ENCODE measurements around the gene BCL2L2.
"Not testable (repeated sequence)": the region's sequence is repeated elsewhere in the genome, so short reads cannot be mapped to it uniquely, and the experiment has no call there.

The BCL2L2 gene

GRCh38 chr14:23306412-23307145, at the start of gene BCL2L2:
Gene BCL2L2 (plus strand): TSS chr14:23306833. CDS start chr14:23307768, 935 bp downstream.
- peak; percentile 88 for DNase-seq

DNA sequence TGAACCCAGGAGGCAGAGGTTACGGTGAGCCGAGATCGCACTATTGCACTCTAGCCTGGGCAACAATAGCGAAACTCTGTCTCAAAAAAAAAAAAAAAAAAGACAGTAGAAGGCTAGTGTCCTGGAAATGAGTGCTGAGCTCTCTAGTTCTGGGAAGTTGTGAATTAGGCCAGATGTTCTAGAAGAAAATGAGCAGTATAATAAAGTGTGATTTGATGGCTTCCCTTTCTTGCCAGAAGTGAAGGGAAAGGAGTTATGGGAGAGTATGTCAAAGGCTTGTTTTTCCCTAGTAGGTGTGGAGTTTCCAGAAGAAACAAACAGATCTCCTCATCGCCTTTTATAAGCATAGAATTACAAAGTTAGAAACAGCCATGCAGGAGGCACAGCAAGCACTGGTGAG, 48.4 kb upstream of the BCL2L2 start:
- DNase-seq, result no peak

GRCh38 chr14:23259426-23259825, 47.2 kb upstream of the BCL2L2 start:
- peak; percentile 16 for DNase-seq

- not testable (repeated sequence) for DNase-seq
Observed at GRCh38 chr14:23260849-23261248, 45.8 kb upstream of the BCL2L2 start.

DNA sequence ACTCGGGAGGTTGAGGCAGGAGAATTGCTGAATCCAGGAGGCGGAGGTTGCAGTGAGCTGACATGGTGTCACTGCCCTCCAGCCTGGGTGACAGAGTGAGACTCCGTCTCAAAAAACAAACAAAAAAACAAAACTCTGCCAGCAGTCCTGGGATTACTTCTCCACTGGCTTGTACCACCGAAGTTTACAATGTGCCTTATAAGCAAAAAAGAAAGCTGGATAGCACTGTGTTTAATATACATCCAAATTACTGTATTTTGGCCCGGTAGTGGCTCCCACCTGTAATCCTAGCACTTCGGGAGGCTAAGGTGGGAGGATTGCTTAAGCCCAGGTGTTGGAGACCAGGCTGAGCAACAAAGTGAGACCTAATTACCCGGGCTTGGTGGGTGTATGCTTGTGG, 37.4 kb upstream of the BCL2L2 start:
- DNase-seq, result no peak

DNA sequence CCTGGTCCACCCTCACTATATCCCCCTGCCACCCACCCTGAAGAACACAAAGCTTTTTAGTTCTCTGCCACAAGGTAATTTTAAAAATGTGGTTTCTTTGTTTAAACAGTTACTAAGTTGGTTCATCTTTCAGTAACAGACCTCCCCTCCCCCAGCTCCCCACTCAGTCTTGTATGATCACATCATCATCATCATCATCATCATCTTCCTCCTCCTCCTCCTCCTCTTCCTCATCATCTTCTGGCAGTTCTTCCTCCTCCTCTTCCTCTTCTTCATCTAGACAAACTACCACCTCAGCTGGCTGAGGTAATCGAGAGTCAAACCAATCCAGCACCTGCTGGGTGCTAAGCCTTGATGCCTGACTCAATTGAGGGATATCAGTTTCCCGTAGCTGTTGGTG, 31.2 kb upstream of the BCL2L2 start:
- DNase-seq, result no peak

DNA sequence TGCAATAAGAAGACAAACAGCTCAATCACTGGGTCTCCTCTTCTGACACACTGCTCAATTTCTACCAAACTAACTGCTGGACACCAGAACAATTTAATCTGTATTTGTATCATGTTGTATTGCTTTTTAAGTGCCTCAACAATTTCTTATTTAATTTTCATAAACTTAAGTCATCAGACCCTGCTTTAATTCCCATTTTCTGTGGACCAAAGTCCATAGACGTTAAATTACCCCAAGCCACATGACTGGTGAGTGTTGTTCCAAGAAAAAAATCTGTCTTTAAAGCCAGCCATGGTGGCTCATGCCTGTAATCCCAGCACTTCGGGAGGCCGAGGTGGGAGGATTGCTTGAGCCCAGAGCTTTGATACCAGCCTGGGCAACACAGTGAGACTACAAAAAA, 29.4 kb upstream of the BCL2L2 start:
- no peak for DNase-seq

- DNase-seq, result not testable (repeated sequence)
Observed at GRCh38 chr14:23277928-23278327, 28.7 kb upstream of the BCL2L2 start.

- no peak for DNase-seq
Observed at GRCh38 chr14:23281247-23281646, 25.4 kb upstream of the BCL2L2 start.

DNA sequence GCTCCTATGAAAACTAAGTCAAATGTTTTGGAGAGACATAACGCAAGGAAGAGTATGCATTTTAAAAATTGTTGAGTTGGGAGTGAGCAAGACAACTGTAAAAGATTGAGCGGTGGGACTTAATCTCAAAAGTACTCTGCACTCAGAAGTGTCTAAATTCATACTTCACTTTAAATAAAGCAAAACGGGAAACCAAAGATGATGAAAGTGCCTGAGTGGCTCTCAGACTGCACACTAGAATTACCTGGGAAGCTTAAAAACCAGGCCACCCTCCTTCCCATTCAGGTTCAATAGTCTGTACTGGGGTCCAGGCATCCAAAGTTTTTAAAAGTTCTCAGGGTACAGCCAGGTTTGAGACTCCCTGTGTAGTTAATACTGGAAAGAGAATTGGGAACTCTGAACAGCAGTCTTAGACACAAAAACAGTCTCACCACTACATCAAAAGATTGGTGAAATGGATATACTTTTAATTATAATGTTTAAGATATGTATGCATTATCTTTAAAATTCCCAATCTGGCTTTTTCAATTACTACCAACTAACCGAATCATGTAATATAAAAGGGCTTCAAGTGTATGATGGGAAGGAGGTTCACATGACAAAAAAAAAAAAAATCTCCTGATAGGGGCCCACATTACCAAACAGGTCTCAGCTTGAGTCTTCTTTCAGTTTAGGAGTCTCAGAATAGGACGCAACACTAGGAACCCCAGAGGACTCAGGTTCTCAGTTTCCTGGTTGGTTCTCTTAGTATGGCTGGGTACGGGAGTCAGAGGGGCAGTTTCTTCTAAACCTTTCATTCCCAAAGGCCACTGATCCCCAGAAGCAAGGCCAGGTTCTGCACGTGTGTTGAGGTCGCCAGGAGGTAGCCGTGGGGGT, 21.7 kb upstream of the BCL2L2 start:
- peak; percentile 53 for DNase-seq

DNA sequence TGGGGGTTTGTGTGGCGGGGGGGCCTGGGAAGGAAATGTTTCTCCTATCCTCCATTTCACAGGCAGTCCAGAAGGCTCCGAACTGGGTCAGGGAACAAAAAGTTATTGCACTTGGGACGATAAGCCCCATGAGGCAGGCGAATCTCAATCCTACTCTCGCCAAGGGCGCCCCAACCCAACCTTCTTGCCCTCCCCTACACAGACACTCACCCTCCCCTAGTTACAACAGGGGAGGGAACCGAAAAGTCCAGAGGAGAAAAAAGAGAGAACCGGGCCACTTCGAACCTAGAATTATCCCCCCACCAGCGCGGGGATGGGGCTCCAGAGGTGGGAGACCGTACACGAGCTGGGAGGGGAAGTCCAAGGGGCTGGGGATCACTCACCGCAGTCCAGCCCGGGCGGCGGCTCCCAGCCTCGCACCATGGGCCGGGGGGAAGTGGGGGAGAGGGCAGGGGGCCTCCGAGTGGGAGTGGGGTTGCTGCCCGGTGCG, 21.1 kb upstream of the BCL2L2 start:
- DNase-seq, result no peak

GRCh38 chr14:23286020-23286901, 20.4 kb upstream of the BCL2L2 start, which contains the start of gene HOMEZ:
Gene HOMEZ (minus strand): TSS chr14:23286132. CDS start chr14:23285952, 180 bp downstream.
- DNase-seq, result peak; percentile 98

GRCh38 chr14:23286902-23287479, 19.6 kb upstream of the BCL2L2 start:
- DNase-seq, result peak; percentile 58

GRCh38 chr14:23294734-23295561, 11.7 kb upstream of the BCL2L2 start:
- DNase-seq, result peak; percentile 82

- no peak for DNase-seq
Observed at GRCh38 chr14:23296012-23296777, 10.4 kb upstream of the BCL2L2 start.

- no peak for DNase-seq
Observed at GRCh38 chr14:23297096-23297495, 9.5 kb upstream of the BCL2L2 start.

- DNase-seq, result no peak
Observed at GRCh38 chr14:23297611-23298277, 8.9 kb upstream of the BCL2L2 start.

DNA sequence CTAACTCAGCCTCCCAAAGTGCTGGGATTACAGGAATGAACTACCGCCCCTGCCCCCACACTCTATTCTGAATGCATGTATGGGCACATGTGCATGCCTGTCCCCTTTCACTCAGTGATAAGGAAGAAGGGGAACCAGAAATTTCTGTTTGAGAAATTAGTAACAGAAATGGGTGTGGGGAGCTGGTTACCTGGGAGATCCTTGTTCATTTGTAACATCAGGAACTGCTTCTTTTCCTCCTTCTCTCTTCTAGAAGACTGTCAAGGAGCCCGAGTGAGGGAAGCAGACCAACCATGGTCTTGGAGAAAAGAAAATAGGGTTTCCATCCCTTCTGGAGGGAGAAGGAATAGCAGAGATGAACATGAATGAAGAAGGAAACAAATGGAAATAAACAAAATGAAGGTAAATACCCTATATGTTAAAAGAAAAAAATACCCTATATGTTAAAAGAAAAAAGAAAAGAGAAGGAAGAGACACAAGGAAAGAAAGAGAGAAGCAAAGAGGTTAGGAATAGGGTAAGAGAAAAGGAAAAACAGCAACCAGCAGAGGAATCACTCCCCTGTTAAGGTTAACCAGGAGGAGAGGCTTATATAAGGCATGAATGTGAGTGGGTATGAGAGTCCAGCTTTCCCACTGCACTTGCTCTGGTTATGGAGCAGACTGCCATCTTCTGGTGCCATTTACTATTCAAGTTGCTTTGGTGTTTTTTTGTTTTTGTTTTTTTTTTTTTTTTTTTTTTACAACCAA, 7.2 kb upstream of the BCL2L2 start:
- peak; percentile 57 for DNase-seq

DNA sequence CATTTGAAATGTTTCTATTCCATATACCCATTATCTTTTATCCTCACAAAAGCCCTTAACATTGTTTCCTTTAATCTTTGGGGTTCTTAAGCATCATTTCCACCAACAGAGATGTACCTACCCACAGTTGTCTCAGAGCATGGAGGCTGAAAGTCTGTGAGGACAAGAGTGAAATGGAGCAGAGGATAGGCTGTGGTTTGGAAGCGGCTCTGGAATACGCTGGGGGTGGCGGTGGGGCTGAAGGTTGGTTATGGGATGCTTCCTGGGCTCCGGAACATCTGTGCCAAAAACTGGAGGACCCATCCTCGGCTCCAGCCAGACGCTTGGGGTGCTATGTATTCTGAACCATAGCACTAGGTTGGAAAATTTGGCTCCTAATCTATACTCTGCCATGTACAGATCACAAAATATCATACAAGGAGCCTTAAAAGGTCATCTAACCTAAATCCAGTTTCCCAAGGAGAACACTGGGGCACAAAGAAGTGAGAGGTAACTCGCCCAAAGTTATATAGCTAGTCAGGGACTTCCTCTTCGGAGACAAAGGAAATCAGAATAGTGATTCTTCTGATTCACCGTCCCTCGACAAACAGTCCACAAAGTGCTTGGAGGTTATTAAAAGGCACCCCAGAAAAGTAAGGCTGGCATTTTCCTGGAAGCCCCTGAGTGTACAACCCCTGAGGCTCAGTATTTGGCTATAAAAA, 6.5 kb upstream of the BCL2L2 start:
- peak; percentile 46 for DNase-seq

Data from suppressor macrophage treated with lipopolysaccharide for 4 hours (primary cell).